ENCODE results near the gene COL6A3.

Gene COL6A3

GRCh38 chr2:237413777-237414661, at the start of gene COL6A3:
TSS of gene COL6A3 (minus strand) at chr2:237414164. CDS start at chr2:237396817, 17,347 bp downstream.
- no peak for DNase-seq (ENCODE audit: low read depth in 2 of 2)

- DNase-seq (ENCODE audit: low read depth in 2 of 2) = no peak
Observed at GRCh38 chr2:237459741-237460174, 45.8 kb upstream of the COL6A3 start.

- DNase-seq (ENCODE audit: low read depth in 2 of 2) = no peak
Observed at GRCh38 chr2:237459226-237459625, 45.3 kb upstream of the COL6A3 start.

- no peak for DNase-seq (ENCODE audit: low read depth in 2 of 2)
Observed at GRCh38 chr2:237458519-237458918, 44.6 kb upstream of the COL6A3 start.

GRCh38 chr2:237457388-237457941, 43.5 kb upstream of the COL6A3 start:
- DNase-seq (ENCODE audit: low read depth in 2 of 2) = no peak

- no peak for DNase-seq (ENCODE audit: low read depth in 2 of 2)
Observed at GRCh38 chr2:237456200-237456843, 42.4 kb upstream of the COL6A3 start.

- DNase-seq (ENCODE audit: low read depth in 2 of 2) = no peak
Observed at GRCh38 chr2:237455764-237456163, 41.8 kb upstream of the COL6A3 start.

- no peak for DNase-seq (ENCODE audit: low read depth in 2 of 2)
Observed at GRCh38 chr2:237453671-237454070, 39.7 kb upstream of the COL6A3 start.

- DNase-seq (ENCODE audit: low read depth in 2 of 2) = no peak
Observed at GRCh38 chr2:237452861-237453260, 38.9 kb upstream of the COL6A3 start.

GRCh38 chr2:237451643-237452469, 37.9 kb upstream of the COL6A3 start:
- no peak for DNase-seq (ENCODE audit: low read depth in 2 of 2)

GRCh38 chr2:237450583-237450982, 36.6 kb upstream of the COL6A3 start:
- no peak for DNase-seq (ENCODE audit: low read depth in 2 of 2)

GRCh38 chr2:237450108-237450507, 36.1 kb upstream of the COL6A3 start:
- no peak for DNase-seq (ENCODE audit: low read depth in 2 of 2)

- DNase-seq (ENCODE audit: low read depth in 2 of 2) = no peak
Observed at GRCh38 chr2:237449193-237449881, 35.4 kb upstream of the COL6A3 start.

GRCh38 chr2:237448626-237449025, 34.7 kb upstream of the COL6A3 start:
- DNase-seq (ENCODE audit: low read depth in 2 of 2) = no peak

- no peak for DNase-seq (ENCODE audit: low read depth in 2 of 2)
Observed at GRCh38 chr2:237448171-237448570, 34.2 kb upstream of the COL6A3 start.

- DNase-seq (ENCODE audit: low read depth in 2 of 2) = no peak
Observed at GRCh38 chr2:237447496-237447895, 33.5 kb upstream of the COL6A3 start.

- no peak for DNase-seq (ENCODE audit: low read depth in 2 of 2)
Observed at GRCh38 chr2:237446338-237446665, 32.3 kb upstream of the COL6A3 start.

GRCh38 chr2:237445611-237446337, 31.8 kb upstream of the COL6A3 start:
- no peak for DNase-seq (ENCODE audit: low read depth in 2 of 2)

- no peak for DNase-seq (ENCODE audit: low read depth in 2 of 2)
Observed at GRCh38 chr2:237444071-237444470, 30.1 kb upstream of the COL6A3 start.

- no peak for DNase-seq (ENCODE audit: low read depth in 2 of 2)
Observed at GRCh38 chr2:237441605-237442274, 27.8 kb upstream of the COL6A3 start.
